GM18858 (cell line): ENCODE data around the gene TNNT2.

Source experiments
- ATAC-seq: cut with Tn5 transposase; IDR thresholded peaks from one replicate; pipeline ENCODE4 v1.9.1; 2021; ENCODE audit not compliant: unreplicated experiment

The TNNT2 gene

GRCh38 chr1:201403359-201403758 lies 25.9 kb upstream of the TNNT2 start:
- no peak for ATAC-seq

- no peak for ATAC-seq
These were observed 24.2 kb upstream of the TNNT2 start for GRCh38 chr1:201401700-201402099.

GRCh38 chr1:201400852-201401230 lies 23.4 kb upstream of the TNNT2 start:
- no peak for ATAC-seq

- no peak for ATAC-seq
These were observed 22.9 kb upstream of the TNNT2 start for GRCh38 chr1:201400212-201400851.

GRCh38 chr1:201399352-201400126 lies 22.1 kb upstream of the TNNT2 start:
- no peak for ATAC-seq

- no peak for ATAC-seq
These were observed 21.5 kb upstream of the TNNT2 start, which contains the start of gene LAD1 for GRCh38 chr1:201399018-201399351. Gene LAD1, minus strand, starts transcription at chr1:201399324. Its CDS starts 18 bp downstream, at chr1:201399306.

GRCh38 chr1:201397675-201398074 lies 20.2 kb upstream of the TNNT2 start:
- no peak for ATAC-seq

- ATAC-seq, result no peak
These were observed 19.5 kb upstream of the TNNT2 start for GRCh38 chr1:201396861-201397464.

- ATAC-seq, result no peak
These were observed 18.5 kb upstream of the TNNT2 start for GRCh38 chr1:201395936-201396335.

- ATAC-seq, result no peak
These were observed 17.1 kb upstream of the TNNT2 start for GRCh38 chr1:201394591-201394990.

GRCh38 chr1:201393076-201393475 lies 15.6 kb upstream of the TNNT2 start:
- no peak for ATAC-seq

GRCh38 chr1:201391651-201392511 lies 14.4 kb upstream of the TNNT2 start:
- ATAC-seq, result no peak

GRCh38 chr1:201391225-201391624 lies 13.7 kb upstream of the TNNT2 start:
- no peak for ATAC-seq

GRCh38 chr1:201389051-201389450 lies 11.6 kb upstream of the TNNT2 start:
- no peak for ATAC-seq

GRCh38 chr1:201386208-201386607 lies 8.7 kb upstream of the TNNT2 start:
- ATAC-seq, result no peak

GRCh38 chr1:201385299-201385891 lies 7.9 kb upstream of the TNNT2 start:
- no peak for ATAC-seq

GRCh38 chr1:201384406-201384782 lies 6.9 kb upstream of the TNNT2 start:
- ATAC-seq, result no peak

- ATAC-seq, result no peak
These were observed 6.3 kb upstream of the TNNT2 start for GRCh38 chr1:201383647-201384405.

- no peak for ATAC-seq
These were observed 3.6 kb upstream of the TNNT2 start for GRCh38 chr1:201381130-201381529.

- ATAC-seq, result no peak
These were observed 2.3 kb upstream of the TNNT2 start for GRCh38 chr1:201379733-201380242.
